GM12878 (cell line): ENCODE measurements around the gene PHYHIPL. TPM values are rescaled to one million over a fixed set of nuclear protein-coding genes. Genes with fewer than 3 reads are reported as not detected.

Experiments
- ATAC-seq: fragments of 200-7000 bp; cut with Tn5 transposase; 3 replicates; pipeline ENCODE4 v1.9.1; 2020; ENCODE audit warnings: mild to moderate bottlenecking, moderate library complexity
- BruUV-seq: library from RNA; stranded (reverse); fragments of 400-500 nt; replicated peaks from 2 replicates; lab custom pipeline; 2021; lab: Mats Ljungman, UMichigan
- CTCF ChIA-PET: fragments of 300-600 bp; sonication (Branson Sonifier 250); formaldehyde crosslinking; extraction: SDS; loops from one replicate; lab custom pipeline; 2021; ENCODE audit warnings: inconsistent platforms; lab: Yijun Ruan, JAX
- POLR2A ChIA-PET: fragments of 350-600 bp; formaldehyde crosslinking; extraction: SDS; loops from one replicate; lab custom pipeline; 2021; ENCODE audit warnings: inconsistent platforms; lab: Charles Lee
- RAD21 ChIA-PET: fragments of 300-600 bp; sonication (Branson Sonifier 250); formaldehyde crosslinking; loops from one replicate; lab custom pipeline; 2023; ENCODE audit warnings: antibody characterized with exemption; ENCODE audit not compliant: unreplicated experiment; lab: Charles Lee
- SMC1A ChIA-PET: fragments of 300-600 bp; sonication (Branson Sonifier 250); formaldehyde crosslinking; loops from one replicate; lab custom pipeline; 2023; ENCODE audit not compliant: unreplicated experiment, uncharacterized antibody; lab: Charles Lee
- DNase-seq: peaks from one replicate; pipeline ENCODE4 v3.0.0-alpha.2; 2011; ENCODE audit warnings: low read depth, low spot score
- FAIRE-seq: peaks from 3 replicates; lab custom pipeline; 2011; peaks lifted over from hg19 to GRCh38; lab: Jason Lieb, UNC
- H2AFZ ChIP-seq: 2 replicates; pipeline ENCODE4 v1.6.0; 2011; ENCODE audit warnings: low read depth, low read length, control low read depth; ENCODE audit not compliant: control insufficient read depth
- H3K27ac ChIP-seq: 2 replicates; pipeline ENCODE4 v1.5.1; 2011; ENCODE audit warnings: control low read depth; ENCODE audit not compliant: control insufficient read depth, insufficient read depth
- H3K27me3 ChIP-seq, 2 experiments: replicated peaks in 1 of 2; 2 replicates each; pipeline versions ENCODE4 v1.6.0 to v1.6.1; 2011; ENCODE audit warnings: low read length in 1 of 2; ENCODE audit not compliant: control insufficient read depth in 2 of 2, insufficient read depth in 2 of 2
- H3K36me3 ChIP-seq, 2 experiments: 2 replicates each; pipeline ENCODE4 v1.5.1; 2011; ENCODE audit warnings: low read length in 1 of 2; ENCODE audit not compliant: control insufficient read depth in 2 of 2, insufficient read depth in 2 of 2
- H3K4me1 ChIP-seq: 2 replicates; pipeline ENCODE4 v1.6.1; 2011; ENCODE audit warnings: mild to moderate bottlenecking, low read length, moderate library complexity, mixed read lengths; ENCODE audit not compliant: control insufficient read depth, insufficient read depth
- H3K4me2 ChIP-seq: 2 replicates; pipeline ENCODE4 v1.6.0; 2011; ENCODE audit warnings: control low read depth; ENCODE audit not compliant: control insufficient read depth, insufficient read depth
- H3K4me3 ChIP-seq: fragments of 200-600 bp; sonication (generic); 2 replicates; pipeline ENCODE4 v1.5.1; 2016
- H3K79me2 ChIP-seq: 2 replicates; pipeline ENCODE4 v1.6.0; 2011; ENCODE audit warnings: low read length; ENCODE audit not compliant: control insufficient read depth, insufficient read depth
- H3K9ac ChIP-seq: 2 replicates; pipeline ENCODE4 v1.8.0; 2011; ENCODE audit warnings: low read length, control low read depth, mixed read lengths; ENCODE audit not compliant: control insufficient read depth, insufficient read depth
- H3K9me3 ChIP-seq: replicated peaks from 3 replicates; pipeline ENCODE4 v1.5.1; 2011; ENCODE audit warnings: mild to moderate bottlenecking, low read length; ENCODE audit not compliant: control insufficient read depth, insufficient read depth
- H4K20me1 ChIP-seq: 2 replicates; pipeline ENCODE4 v1.6.0; 2011; ENCODE audit not compliant: control insufficient read depth, insufficient read depth
- IKZF2 ChIP-seq, 2 experiments: fragments of 450-650 bp; IDR thresholded peaks; 2 replicates each; pipeline ENCODE4 v1.6.1; 2017; ENCODE audit warnings: mild to moderate bottlenecking in 2 of 2, moderate library complexity in 2 of 2
- KAT2A ChIP-seq: conservative IDR thresholded peaks from 2 replicates; pipeline ENCODE4 v1.6.1; 2011; ENCODE audit warnings: low read depth, low read length; ENCODE audit not compliant: control insufficient read depth
- KLF5 ChIP-seq: fragments of 450-650 bp; IDR thresholded peaks from 2 replicates; pipeline ENCODE4 v1.6.1; 2014; ENCODE audit warnings: mild to moderate bottlenecking; ENCODE audit not compliant: partially characterized antibody
- PBX3 ChIP-seq: IDR thresholded peaks from 2 replicates; pipeline ENCODE4 v1.6.1; 2011; ENCODE audit warnings: mild to moderate bottlenecking, low read depth, low read length, moderate library complexity; ENCODE audit not compliant: insufficient replicate concordance
- POLR2A ChIP-seq: IDR thresholded peaks from 2 replicates; pipeline ENCODE4 v1.6.1; 2011; ENCODE audit warnings: low read depth, mild to moderate bottlenecking, low read length
- RCOR1 ChIP-seq: conservative IDR thresholded peaks from 2 replicates; pipeline ENCODE4 v1.6.1; 2012; ENCODE audit warnings: low read depth, low read length, improper control_type of control experiment
- RELB ChIP-seq: fragments of 450-650 bp; IDR thresholded peaks from 2 replicates; pipeline ENCODE4 v1.6.1; 2017; ENCODE audit warnings: low read depth, mild to moderate bottlenecking, moderate library complexity
- SRF ChIP-seq, 2 experiments: IDR thresholded peaks; 2 replicates each; pipeline ENCODE4 v1.6.1; 2011; ENCODE audit warnings: low read depth in 2 of 2, low read length in 2 of 2, mild to moderate bottlenecking in 1 of 2, moderate library complexity in 1 of 2
- SUPT20H ChIP-seq: IDR thresholded peaks from 2 replicates; pipeline ENCODE4 v1.6.1; 2011; ENCODE audit warnings: low read depth, mild to moderate bottlenecking, low read length, moderate library complexity, borderline replicate concordance; ENCODE audit not compliant: control insufficient read depth
- USF1 ChIP-seq: IDR thresholded peaks from 2 replicates; pipeline ENCODE4 v1.6.1; 2011; ENCODE audit warnings: borderline replicate concordance, low read depth, mild to moderate bottlenecking, moderate library complexity, mixed read lengths, low read length; ENCODE audit not compliant: insufficient read depth; ENCODE audit errors: extremely low read length
- WGBS: methylation state at CpG from one replicate; pipeline ENCODE4 v1.1.6; 2016; ENCODE audit warnings: low lambda C conversion rate; ENCODE audit not compliant: insufficient replicate concordance, insufficient coverage; ENCODE audit errors: missing lambda C conversion rate; 5-methylcytosine and 5-hydroxymethylcytosine counted together
- in situ Hi-C: fragments of 300-500 bp; cut with MboI; formaldehyde crosslinking; loops from 9 replicates; pipeline ENCODE4 v1.14.3; 2018; ENCODE audit warnings: mixed read lengths
- intact Hi-C: fragments of 100-400 bp; cut with micrococcal nuclease; formaldehyde crosslinking; loops from one replicate; pipeline ENCODE4 v1.14.2; 2022; ENCODE audit not compliant: unreplicated experiment
- polyA plus RNA-seq, 11 experiments: library from polyadenylated mRNA; depleted of rRNA in 4 of 11; unstranded in 6 of 11; stranded (reverse) in 5 of 11; fragments of >200 nt; fragmentation: Nextera tagmentation in 4 of 11; fragmentation: Illumina TruSeq in 1 of 11; extraction: Ambion mirVana in 4 of 11; extraction: Trizol in 1 of 11; gene quantifications; 1 replicate in 1 of 11; 2 replicates in 10 of 11; pipeline versions ENCODE4 v1.2.1 to v1.2.3, GENCODE V29; 2011 to 2016; ENCODE audit warnings: inconsistent platforms in 2 of 11, missing spikeins in 2 of 11, low read depth in 1 of 11
- total RNA-seq, 4 experiments: library from RNA; depleted of rRNA in 3 of 4; stranded (reverse); fragments of >200 nt in 3 of 4; fragmentation: Illumina TruSeq in 1 of 4; extraction: Trizol in 1 of 4; gene quantifications; 2 replicates each; pipeline versions ENCODE4 v1.2.1 to v1.2.3, GENCODE V29; 2013 to 2021

Gene PHYHIPL
- total and polyA plus RNA-seq, 10 of the 15 experiments (the other 5 are each of a cell fraction or from before 2014, with no cell fraction given) = 0.06 to 0.40 (median 0.18) TPM; not detected in 2

DNA sequence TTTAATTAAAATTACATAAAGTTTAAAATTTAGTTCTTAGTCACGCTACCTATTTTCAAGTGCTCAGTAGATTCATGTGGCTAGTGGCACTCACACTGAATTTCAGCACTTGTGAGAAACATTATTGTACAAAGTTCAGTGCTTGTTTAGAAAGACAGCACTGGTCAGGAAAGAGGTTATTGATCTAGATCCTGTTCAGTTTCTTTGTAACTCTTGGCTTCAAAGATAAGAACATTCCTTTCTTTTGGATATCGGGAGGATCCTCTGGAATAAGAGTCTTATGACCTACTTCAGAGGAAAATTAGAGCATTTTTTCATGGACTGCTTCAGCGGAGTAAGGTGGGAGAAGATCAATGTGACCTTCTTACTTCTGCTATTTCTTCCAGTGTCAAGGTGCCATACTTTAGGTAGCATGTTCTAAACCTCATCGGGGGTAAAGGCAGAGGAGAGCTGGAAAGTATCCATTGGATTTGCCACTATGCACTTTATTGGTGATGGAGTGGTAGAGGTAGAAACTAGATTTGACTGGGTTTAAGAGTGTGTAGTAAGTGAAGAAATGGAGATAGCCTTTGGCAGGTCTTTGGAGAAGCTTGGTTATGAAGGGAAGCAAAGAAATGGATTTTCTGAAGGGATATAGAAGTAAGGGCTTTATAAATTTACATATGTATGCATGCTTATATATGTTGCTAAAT, 39.9 kb downstream of the PHYHIPL start:
- no TSS peak for BruUV-seq

More for the DNA sequence above, 39.9 kb downstream of the PHYHIPL start:
- no peak overlapping the region for H2AFZ ChIP-seq
- ATAC-seq (no peak), FAIRE-seq (no peak)
- CTCF ChIA-PET = no interaction called here
- no peaks in the 10 kb centered on the region for H4K20me1 ChIP-seq
- H3K27me3 ChIP-seq = no peaks in the 10 kb centered on the region
- POLR2A ChIA-PET = no interaction called here
- H3K27ac ChIP-seq = no peak overlapping the region
- no peak overlapping the region for H3K4me2 ChIP-seq
- H3K79me2 ChIP-seq = no peaks in the 10 kb centered on the region
- no peaks in the 10 kb centered on the region for H3K4me1 ChIP-seq
- RAD21 ChIA-PET = no interaction called here
- intact Hi-C loops = no loop called here
- SMC1A ChIA-PET = interaction anchor here (0.8 to 0.9 kb wide), 3 partner anchors 9 to 265 kb away, joined by 3 read pairs; no protein-coding TSS in a partner anchor
- no peaks in the 10 kb centered on the region for H3K36me3 ChIP-seq
- no peak overlapping the region for H3K4me3 ChIP-seq
- H3K9ac ChIP-seq = no peak overlapping the region
- TF ChIP-seq USF1 (no peak), SUPT20H (no peak), POLR2A (no peak), RELB (no peak), RCOR1 (no peak), PBX3 (no peak), KAT2A (no peak), IKZF2 (IDR thresholded peaks at IDR 0.05) (no peak), SRF (IDR thresholded peaks at IDR 0.05; ENCODE audit: low read depth in 2 of 2, low read length in 2 of 2) (no peak), KLF5 (no peak)
- TF ChIP-seq, all 136 proteins: peak for 0
- WGBS = 11% methylated on average over 4 of the region's 4 CpGs
- H3K9me3 ChIP-seq = no peaks in the 10 kb centered on the region
- in situ Hi-C loops = no loop called here
- no peak for DNase-seq
